HL-60/S4 (cell line): ENCODE results near the gene SHROOM3.

ENCODE experiments used
- in situ Hi-C: fragments of 300-500 bp; cut with MboI; formaldehyde crosslinking; loops from 2 replicates; pipeline ENCODE4 v1.14.3; 2022; ENCODE audit warnings: low sequenced_read_pairs

Gene SHROOM3

DNA sequence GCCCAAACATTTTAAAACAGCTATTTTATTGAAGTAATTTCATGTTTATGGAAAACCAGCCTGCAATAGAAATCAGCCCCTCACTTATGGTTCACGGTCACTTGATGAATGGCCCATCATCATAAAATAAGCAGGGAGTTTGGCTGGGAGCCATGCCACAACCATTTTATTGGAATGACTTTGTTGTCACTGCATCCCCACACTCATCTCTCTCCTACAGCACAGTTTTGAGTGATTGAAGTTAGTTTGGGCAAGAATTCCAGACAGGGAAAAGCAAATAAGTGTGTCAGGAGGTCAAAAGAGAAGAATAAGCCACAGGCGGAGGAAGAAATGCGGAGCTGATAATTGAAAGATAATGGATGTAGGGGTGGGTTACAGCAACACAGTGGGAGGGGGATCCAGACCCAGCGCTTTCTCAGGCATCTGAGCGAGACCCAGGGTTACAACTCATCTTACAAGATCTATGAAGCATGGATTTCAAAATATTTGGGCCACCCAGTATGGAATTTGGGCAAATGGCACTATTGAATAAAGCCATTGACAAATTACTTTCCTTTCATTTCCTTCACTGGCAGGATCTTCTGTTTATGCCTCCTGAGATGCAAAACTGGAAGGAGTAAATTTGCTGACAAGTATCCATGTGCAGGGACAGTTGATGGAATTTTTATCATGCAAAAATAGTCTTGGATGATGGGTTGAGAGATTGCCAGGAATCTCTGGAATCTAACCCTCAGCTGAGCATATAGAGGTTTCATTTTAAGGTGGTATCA lies 100.8 kb downstream of the SHROOM3 start:
- in situ Hi-C loops = no loop called here

DNA sequence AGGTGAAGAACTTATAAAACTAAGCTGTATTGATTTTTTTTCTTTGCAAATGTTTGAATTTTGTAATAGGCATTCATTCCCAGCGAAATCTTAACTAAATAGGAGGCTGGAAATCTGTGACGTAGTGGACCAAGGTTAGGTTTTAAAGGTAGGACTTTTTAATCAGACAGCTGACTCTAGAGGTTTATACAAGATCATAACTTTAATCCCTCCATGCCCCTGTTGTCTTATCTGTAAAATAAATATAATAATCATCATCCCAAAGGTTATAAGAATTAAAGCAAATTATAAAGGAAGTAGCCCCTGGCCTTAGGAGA lies 101.3 kb downstream of the SHROOM3 start:
- in situ Hi-C loops = no loop called here

DNA sequence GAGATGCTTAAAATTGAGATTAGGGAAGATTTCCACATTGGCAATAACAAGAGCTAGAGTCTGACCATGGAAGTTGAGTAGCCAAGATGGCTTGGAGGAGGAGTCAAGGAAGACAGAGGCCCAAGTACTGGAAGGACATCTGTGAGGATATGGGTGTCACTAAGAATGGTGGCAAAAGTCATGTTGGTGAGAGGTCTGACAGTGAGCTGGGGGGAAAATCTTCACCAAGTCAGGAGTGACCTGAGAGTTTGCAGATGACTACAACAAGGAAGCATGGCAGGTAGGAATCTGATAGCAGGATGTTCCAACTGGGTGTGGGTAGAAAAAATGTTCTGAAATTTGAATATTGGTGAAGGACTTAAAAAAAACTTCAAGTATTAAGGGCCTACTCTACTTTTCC lies 103.3 kb downstream of the SHROOM3 start:
- in situ Hi-C loops = no loop called here

- in situ Hi-C loops = no loop called here
These were observed 105.0 kb downstream of the SHROOM3 start for GRCh38 chr4:76539979-76540378.

DNA sequence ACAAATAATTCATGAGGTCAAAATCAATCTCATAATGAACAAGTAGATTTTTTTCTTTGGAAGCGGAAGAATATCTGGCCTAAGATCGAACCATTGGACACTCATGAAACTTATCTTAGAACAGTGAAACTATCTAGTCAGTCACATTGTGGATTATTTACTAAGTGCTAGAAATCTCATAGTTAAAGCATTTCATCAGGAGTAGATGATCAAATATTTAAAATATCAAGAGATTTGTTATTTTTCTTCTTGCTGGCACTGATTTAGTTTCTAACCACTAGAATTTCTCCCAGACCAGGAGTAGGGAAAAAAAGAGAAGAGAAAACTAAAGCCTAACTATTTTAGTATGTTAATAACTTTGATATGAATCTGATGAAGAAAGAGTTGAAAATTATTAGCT lies 105.5 kb downstream of the SHROOM3 start:
- in situ Hi-C loops = no loop called here

GRCh38 chr4:76543378-76543777 lies 108.3 kb downstream of the SHROOM3 start:
- in situ Hi-C loops = no loop called here

- in situ Hi-C loops = no loop called here
These were observed 109.7 kb downstream of the SHROOM3 start for GRCh38 chr4:76544725-76545124.

DNA sequence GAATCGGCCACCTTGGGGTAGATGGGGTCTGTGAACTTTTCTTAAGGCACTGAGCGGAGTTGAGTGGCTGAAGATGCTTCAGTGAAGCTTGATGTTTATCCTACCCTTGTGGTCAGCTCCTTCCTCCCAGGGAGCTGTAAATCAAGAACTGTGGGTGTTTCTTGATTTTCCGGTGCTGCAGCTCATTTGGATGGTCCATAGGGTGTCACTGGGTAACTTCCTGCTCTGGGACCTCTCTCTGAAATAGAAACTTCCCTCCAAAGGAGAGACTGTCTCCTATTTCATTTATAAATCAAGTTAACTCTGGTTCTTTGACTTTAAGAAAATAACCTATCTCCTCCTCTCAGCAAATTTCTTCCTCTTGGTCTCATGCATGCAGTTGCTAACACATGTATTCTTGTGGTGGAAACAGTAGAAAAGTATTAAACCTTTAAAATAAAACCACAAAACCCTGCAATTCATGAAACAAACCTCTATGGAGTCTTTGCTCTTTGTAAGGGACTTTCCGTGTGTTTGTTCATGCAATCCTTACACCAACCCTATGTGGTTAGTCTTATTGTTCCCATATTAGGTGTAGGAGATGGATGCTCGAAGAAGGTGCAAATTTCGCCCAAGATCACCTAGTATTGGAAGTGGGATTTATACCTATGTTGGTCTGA lies 110.3 kb downstream of the SHROOM3 start:
- in situ Hi-C loops = no loop called here

DNA sequence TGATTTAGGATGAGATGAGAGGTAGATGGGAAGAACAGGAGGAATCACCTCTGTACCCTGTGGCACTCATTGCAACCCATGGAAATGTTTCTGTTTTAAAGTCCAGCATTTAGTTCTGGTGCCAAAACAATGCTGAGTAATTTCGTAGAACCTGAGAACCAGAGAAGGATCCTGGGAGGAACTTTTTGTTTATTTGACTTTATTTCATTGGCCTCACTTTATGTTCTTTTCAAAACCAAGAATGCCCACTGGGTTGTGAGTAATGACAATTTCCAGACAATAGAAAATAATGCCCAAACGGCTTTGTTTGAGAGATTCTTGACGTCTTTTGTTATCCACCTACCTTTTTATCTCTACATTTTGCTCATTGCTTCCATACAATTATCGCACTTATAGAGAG lies 111.3 kb downstream of the SHROOM3 start:
- in situ Hi-C loops = no loop called here

- in situ Hi-C loops = no loop called here
These were observed 112.0 kb downstream of the SHROOM3 start for GRCh38 chr4:76546759-76547742.

- in situ Hi-C loops = no loop called here
These were observed 113.7 kb downstream of the SHROOM3 start for GRCh38 chr4:76548704-76549103.

GRCh38 chr4:76549765-76550164 lies 114.7 kb downstream of the SHROOM3 start:
- in situ Hi-C loops = no loop called here

DNA sequence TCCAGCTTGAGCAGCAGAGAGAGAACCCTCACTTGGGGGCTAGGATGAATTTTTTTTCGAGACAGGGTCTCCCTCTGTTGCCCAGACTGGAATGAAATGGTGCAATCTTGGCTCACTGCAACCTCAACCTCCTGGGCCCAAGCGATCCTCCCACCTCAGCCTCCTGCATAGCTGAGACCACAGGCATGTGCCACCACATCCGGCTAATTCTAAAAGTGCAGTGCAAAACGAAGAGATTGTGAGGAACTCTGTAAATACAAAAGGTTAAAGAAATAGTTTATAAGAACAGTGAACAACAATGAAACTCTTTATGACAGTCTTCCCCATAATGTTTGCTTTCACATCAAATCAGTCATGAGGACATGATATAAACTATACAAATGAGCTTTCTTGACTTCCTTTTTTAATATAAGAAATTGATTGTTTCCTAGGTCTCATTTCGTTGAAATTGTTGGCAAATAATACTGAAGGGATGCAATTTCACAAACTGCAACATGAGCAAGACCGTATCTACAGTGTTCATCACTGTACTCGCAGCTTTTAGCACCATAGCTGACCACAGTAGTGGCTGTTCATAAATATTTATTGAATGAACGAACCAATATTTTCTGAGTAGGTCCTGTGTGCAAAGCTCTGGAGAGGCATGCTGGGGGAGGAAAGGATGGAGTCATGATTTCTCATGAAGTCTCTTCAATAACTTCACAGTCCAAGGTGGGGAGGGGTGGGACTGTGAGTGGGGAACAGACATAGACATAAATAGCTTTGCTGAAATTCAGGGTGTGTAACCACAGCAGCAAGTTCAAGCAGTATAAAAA lies 116.1 kb downstream of the SHROOM3 start:
- in situ Hi-C loops = no loop called here

DNA sequence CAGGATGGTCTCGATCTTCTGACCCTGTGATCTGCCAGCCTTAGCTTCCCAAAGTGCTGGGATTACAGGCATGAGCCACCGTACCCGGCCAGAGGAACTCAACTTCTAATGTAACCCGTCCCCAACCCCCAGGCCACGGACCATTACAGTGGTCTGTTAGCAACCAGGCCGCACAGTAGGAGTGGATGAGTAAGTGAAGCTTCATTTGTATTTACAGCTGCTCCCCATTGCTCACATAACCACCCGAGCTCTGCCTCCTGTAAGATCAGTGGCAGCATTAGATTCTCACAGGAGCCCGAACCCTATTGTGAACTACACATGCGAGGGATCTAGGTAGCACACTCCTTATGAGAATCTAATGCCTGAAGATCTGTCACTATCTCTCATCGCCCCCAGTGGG lies 119.6 kb downstream of the SHROOM3 start:
- in situ Hi-C loops = no loop called here

DNA sequence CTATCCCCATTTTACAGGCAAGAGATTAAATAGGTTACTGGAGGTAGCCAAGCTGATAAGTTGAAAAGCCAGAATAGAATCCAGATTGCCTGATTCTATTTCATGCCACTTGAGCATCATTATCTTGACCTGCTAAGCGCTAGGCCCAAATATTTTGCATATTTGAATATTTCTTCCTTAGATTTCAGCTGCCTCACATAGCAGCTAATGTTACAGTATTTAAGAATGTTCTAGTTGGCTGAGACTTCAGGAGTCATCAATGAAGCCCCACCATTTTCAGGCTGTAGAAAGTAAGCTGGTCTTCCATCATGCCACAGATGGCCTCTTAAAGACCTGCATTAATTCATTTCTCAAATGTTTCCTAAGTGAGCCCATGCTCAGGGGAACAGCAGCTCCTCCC lies 121.4 kb downstream of the SHROOM3 start:
- in situ Hi-C loops = no loop called here

DNA sequence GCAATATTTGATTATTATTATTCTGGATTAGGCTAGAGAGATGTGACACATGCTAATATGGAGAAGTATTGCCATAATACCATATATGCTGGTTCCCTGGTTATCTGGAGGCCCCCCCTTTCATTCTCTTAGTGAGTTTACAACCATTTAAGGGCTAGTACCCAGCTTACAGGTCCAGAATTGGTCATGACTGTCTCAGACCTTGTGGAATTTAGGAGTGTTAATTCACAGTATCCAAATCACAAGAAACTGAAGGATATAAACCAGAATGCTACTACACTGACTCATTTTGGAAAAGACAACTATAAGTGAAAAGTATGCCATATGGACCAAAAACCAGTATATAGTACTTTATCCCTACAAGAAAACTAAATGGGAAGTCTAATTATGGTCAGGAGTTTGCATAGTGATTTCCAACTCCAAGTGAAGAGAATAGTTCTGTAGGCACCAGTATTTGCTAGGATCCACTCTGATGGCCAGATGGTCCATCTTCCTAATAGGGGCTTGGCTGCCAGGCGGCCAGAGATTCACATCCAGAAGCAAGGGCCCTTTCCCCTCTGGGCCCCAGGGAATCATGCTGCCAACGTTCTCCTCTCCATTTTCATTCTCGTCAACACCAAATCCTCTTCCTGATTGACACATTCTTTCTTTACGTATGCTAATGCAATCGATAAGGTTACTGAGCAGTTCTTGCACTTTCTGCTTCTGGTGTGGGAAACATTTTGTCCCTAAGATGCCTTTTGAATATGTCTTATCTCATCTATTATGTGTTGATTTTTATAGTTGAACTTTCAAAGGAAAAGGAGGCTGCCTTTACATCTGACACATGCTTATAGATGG lies 123.6 kb downstream of the SHROOM3 start:
- in situ Hi-C loops = no loop called here

- in situ Hi-C loops = no loop called here
These were observed 124.4 kb downstream of the SHROOM3 start for GRCh38 chr4:76559236-76560071.

GRCh38 chr4:76562161-76562560 lies 127.1 kb downstream of the SHROOM3 start:
- in situ Hi-C loops = no loop called here

DNA sequence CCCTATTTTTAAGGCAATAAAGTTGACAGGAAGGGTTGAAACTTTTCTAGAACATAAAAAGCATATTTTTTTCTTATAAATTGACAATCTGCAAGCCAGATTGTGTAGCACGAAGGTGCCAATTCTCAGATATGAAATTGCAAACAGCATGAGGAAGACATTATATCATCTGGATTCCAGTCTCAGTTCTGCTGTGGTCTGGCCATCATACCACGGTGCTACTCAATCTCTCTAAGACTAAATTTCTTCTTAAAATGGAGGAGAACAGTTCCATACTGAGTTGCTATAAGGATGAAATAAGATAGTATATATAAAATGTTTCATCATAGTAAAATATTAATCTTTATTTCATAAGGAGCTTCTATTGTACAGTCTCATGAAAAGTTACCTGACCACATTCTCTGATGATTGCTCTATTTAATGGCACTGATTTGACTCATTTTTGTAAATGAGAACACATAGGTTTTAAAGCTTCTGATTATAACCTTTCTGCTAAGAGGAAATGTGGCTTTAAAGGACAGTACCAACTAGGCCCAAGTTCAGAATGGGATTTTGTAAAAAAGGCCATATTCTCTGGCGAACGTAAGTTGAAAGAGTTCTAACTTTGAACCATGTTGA lies 127.9 kb downstream of the SHROOM3 start:
- in situ Hi-C loops = no loop called here
